Measurements from ENCODE around the gene C9orf152. TPM values are rescaled to one million over a fixed set of nuclear protein-coding genes. Genes with fewer than 3 reads are reported as not detected.
"Not testable (repeated sequence)": the region's sequence is repeated elsewhere in the genome, so short reads cannot be mapped to it uniquely, and the experiment has no call there.

C9orf152 gene
- total RNA-seq, 2 experiments from 2014 or later = not detected

DNA sequence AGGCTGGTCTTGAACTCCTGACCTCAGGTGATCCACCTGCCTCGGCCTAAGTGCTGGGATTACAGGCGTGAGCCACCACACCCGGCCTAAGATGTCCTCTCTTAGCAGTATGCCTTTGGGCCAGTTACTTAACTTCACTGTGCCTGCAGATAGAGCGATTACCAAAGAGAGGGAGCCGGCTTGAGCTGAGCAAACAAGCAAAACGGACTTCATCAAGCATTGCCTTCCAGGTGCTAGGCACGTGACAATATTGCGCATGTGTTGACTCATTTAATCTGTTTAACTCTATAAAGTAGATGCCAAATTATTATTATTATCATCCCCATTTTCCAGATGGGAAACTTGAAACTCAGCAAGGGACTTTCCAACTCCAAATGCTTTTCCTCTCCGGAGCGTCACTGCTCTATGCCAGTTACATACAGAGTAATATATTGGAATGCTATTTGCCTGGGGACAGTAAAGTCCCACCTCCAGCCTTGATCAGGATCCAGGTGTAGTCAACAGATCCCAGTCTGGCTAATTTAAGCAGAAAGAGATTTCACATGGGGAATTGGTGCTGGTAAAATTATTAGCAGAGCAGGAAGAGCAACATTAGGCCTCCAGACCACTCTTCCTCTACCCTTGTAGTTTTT, 5.6 kb upstream of the C9orf152 start:
- Mint-ChIP-seq H3K9me3 (no peaks in the 10 kb centered on the region), H3K4me3 (no peak overlapping the region), H3K4me1 (ENCODE audit: low read depth) (no peaks in the 10 kb centered on the region), H3K27me3 (peaks cover 4% of the 10 kb centered on the region), H3K36me3 (no peaks in the 10 kb centered on the region), H3K27ac (no peak overlapping the region)
- ChIA-PET POLR2A (no interaction called here), CTCF (interaction anchor here (1.0 to 1.2 kb wide), 2 partner anchors 30 to 332 kb away, joined by 4 to 5 read pairs; no protein-coding TSS in a partner anchor)
- DNase-seq = no peak
- intact Hi-C loops (cut with micrococcal nuclease) = no loop called here

- DNase-seq = no peak
- no peaks in the 10 kb centered on the region for H3K36me3 Mint-ChIP-seq
- H3K9me3 Mint-ChIP-seq = no peaks in the 10 kb centered on the region
- H3K4me1 Mint-ChIP-seq (ENCODE audit: low read depth) = no peaks in the 10 kb centered on the region
- intact Hi-C loops (cut with micrococcal nuclease) = no loop called here
- H3K27me3 Mint-ChIP-seq = peaks cover 11% of the 10 kb centered on the region
- H3K4me3 Mint-ChIP-seq = no peak overlapping the region
- ChIA-PET CTCF (interaction anchor here (0.7 kb wide), 1 partner anchor 24 kb away, joined by 3 read pairs; no protein-coding TSS in a partner anchor), POLR2A (no interaction called here)
- no peak overlapping the region for H3K27ac Mint-ChIP-seq
Observed at GRCh38 chr9:110207071-110207641, 803 bp downstream of the C9orf152 start.

- intact Hi-C loops (cut with micrococcal nuclease) = no loop called here
- Mint-ChIP-seq H3K27me3 (peaks cover 12% of the 10 kb centered on the region), H3K9me3 (no peaks in the 10 kb centered on the region), H3K27ac (no peak overlapping the region), H3K4me3 (no peak overlapping the region), H3K36me3 (no peaks in the 10 kb centered on the region), H3K4me1 (ENCODE audit: low read depth) (no peaks in the 10 kb centered on the region)
- no peak for DNase-seq
- ChIA-PET POLR2A (no interaction called here), CTCF (no interaction called here)
Observed at GRCh38 chr9:110206389-110206788, 1.6 kb downstream of the C9orf152 start.

DNA sequence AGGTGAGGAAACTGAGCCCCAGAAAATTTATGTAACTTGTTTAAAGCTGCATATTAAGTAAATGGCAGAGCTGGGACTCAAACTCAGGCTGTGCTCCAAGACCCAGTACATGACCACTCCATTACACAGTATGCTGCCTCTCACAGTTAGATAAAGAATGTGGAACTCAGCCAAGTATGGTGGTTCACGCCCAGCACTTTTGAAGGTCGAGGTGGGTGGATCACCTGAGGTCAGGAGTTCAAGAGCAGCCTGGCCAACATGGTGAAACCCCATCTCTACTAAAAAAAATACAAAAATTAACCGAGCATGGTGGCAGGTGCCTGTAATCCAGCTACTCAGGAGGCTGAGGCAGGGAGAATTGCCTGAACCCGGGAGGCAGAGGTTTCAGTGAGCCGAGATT, 2.3 kb downstream of the C9orf152 start:
- H3K4me1 Mint-ChIP-seq (ENCODE audit: low read depth); H3K9me3 Mint-ChIP-seq; POLR2A ChIA-PET; H3K36me3 Mint-ChIP-seq; H3K27ac Mint-ChIP-seq; DNase-seq; intact Hi-C loops (cut with micrococcal nuclease); H3K4me3 Mint-ChIP-seq: not testable (repeated sequence)
- CTCF ChIA-PET = interaction anchor here (1.1 kb wide), 1 partner anchor 12 kb away, joined by 3 read pairs; no protein-coding TSS in a partner anchor
- peaks cover 10% of the 10 kb centered on the region for H3K27me3 Mint-ChIP-seq

DNA sequence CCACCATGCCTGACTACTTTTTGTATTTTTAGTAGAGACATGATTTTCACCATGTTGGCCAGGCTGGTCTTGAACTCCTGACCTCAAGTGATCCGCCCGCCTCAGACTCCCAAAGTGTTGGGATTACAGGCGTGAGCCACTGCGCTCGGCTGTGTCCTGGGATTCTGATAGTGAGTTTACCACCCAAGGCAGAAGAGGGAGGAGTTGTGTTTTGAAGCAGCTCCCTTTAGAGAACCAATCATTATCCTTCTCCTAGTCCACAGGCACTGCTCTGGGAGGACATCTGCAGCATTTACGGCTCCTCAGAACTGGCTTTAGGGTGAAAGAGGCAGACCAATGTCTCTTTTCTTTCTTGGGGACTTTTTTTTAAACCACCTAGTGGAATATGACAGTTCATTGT, 5.7 kb downstream of the C9orf152 start:
- H3K27ac Mint-ChIP-seq = no peak overlapping the region
- CTCF ChIA-PET = no interaction called here

DNA sequence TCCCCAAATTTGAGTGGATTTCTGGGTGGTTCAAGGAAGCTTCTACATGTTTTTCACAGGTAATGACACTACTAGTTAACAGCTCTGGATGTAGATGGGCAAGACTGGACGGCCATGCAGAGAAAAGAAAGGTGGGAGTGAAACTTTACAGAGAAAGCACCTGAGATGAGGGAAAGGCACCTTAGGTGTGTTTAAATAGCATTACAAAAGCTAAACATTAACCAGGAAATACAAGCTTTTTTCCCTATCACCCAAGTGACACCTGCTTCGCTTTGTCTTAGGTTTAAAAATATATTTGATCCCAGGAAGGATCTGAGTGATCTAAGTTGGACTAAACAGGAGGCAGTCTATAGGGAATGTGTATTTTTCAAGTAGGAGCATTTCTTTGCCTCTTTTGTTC, 8.3 kb downstream of the C9orf152 start:
- H3K27ac Mint-ChIP-seq = no peak overlapping the region
- peaks cover 4% of the 10 kb centered on the region for H3K27me3 Mint-ChIP-seq
- DNase-seq = no peak
- no peak overlapping the region for H3K4me3 Mint-ChIP-seq
- ChIA-PET CTCF (interaction anchor here (1.3 to 2.8 kb wide), 2 partner anchors 15 to 18 kb away, joined by 4 to 9 read pairs; no protein-coding TSS in a partner anchor), POLR2A (no interaction called here)
- no peaks in the 10 kb centered on the region for H3K36me3 Mint-ChIP-seq
- H3K4me1 Mint-ChIP-seq (ENCODE audit: low read depth) = no peaks in the 10 kb centered on the region
- no peaks in the 10 kb centered on the region for H3K9me3 Mint-ChIP-seq
- intact Hi-C loops (cut with micrococcal nuclease) = no loop called here

More for the DNA sequence above, 5.7 kb downstream of the C9orf152 start:
- intact Hi-C loops (cut with micrococcal nuclease) = no loop called here
- Mint-ChIP-seq H3K4me3 (no peak overlapping the region), H3K4me1 (ENCODE audit: low read depth) (no peaks in the 10 kb centered on the region), H3K36me3 (no peaks in the 10 kb centered on the region), H3K9me3 (no peaks in the 10 kb centered on the region), H3K27me3 (peaks cover 7% of the 10 kb centered on the region)
- POLR2A ChIA-PET = no interaction called here
- no peak for DNase-seq

GRCh38 chr9:110198357-110198756, 9.6 kb downstream of the C9orf152 start:
- CTCF ChIA-PET = interaction anchor here (1.1 kb wide), 1 partner anchor 15 kb away, joined by 5 read pairs; no protein-coding TSS in a partner anchor
- no peaks in the 10 kb centered on the region for H3K9me3 Mint-ChIP-seq

GRCh38 chr9:110197330-110198187, 10.4 kb downstream of the C9orf152 start:
- DNase-seq = no peak
- intact Hi-C loops (cut with micrococcal nuclease) = no loop called here
- no peaks in the 10 kb centered on the region for H3K9me3 Mint-ChIP-seq
- no peak overlapping the region for H3K4me3 Mint-ChIP-seq
- peaks cover 2% of the 10 kb centered on the region for H3K27me3 Mint-ChIP-seq
- no peak overlapping the region for H3K27ac Mint-ChIP-seq
- ChIA-PET POLR2A (no interaction called here), CTCF (interaction anchor here (1.1 kb wide), 1 partner anchor 14 kb away, joined by 5 read pairs; no protein-coding TSS in a partner anchor)
- H3K4me1 Mint-ChIP-seq (ENCODE audit: low read depth) = no peaks in the 10 kb centered on the region
- no peaks in the 10 kb centered on the region for H3K36me3 Mint-ChIP-seq

More at GRCh38 chr9:110198357-110198756, 9.6 kb downstream of the C9orf152 start:
- POLR2A ChIA-PET = no interaction called here
- H3K4me1 Mint-ChIP-seq (ENCODE audit: low read depth) = no peaks in the 10 kb centered on the region
- no peak overlapping the region for H3K27ac Mint-ChIP-seq
- H3K4me3 Mint-ChIP-seq = no peak overlapping the region
- H3K27me3 Mint-ChIP-seq = peaks cover 3% of the 10 kb centered on the region
- H3K36me3 Mint-ChIP-seq = no peaks in the 10 kb centered on the region
- intact Hi-C loops (cut with micrococcal nuclease) = no loop called here
- no peak for DNase-seq

DNA sequence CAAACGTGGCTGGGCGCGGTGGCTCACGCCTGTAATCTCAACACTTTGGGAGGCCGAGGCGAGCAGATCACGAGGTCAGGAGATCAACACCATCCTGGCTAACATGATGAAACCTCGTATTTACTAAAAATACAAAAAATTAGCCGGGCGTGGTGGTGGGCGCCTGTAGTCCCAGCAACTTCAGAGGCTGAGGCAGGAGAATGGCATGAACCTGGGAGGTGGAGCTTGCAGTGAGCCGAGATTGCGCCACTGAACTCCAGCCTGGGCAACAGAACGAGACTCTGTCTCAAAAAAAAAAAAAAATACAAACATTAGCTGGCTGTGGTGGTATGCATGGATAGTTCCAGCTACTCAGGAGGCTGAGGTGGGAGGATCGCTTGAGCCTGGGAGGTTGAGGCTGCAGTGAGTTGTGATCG, 11.9 kb downstream of the C9orf152 start:
- DNase-seq; intact Hi-C loops (cut with micrococcal nuclease); CTCF ChIA-PET; H3K4me1 Mint-ChIP-seq (ENCODE audit: low read depth); H3K36me3 Mint-ChIP-seq; H3K27me3 Mint-ChIP-seq; H3K27ac Mint-ChIP-seq; H3K4me3 Mint-ChIP-seq; POLR2A ChIA-PET; H3K9me3 Mint-ChIP-seq: not testable (repeated sequence)

- CTCF ChIA-PET = interaction anchor here (1.1 to 1.3 kb wide), 2 partner anchors 25 to 289 kb away, joined by 4 to 5 read pairs; no protein-coding TSS in a partner anchor
- intact Hi-C loops (cut with micrococcal nuclease) = no loop called here
- H3K4me1 Mint-ChIP-seq (ENCODE audit: low read depth) = no peaks in the 10 kb centered on the region
- no peaks in the 10 kb centered on the region for H3K9me3 Mint-ChIP-seq
- POLR2A ChIA-PET = no interaction called here
- DNase-seq = no peak
- no peaks in the 10 kb centered on the region for H3K27me3 Mint-ChIP-seq
- H3K27ac Mint-ChIP-seq = no peak overlapping the region
- H3K4me3 Mint-ChIP-seq = no peak overlapping the region
- no peaks in the 10 kb centered on the region for H3K36me3 Mint-ChIP-seq
Observed at GRCh38 chr9:110192531-110193261, 15.3 kb downstream of the C9orf152 start.

DNA sequence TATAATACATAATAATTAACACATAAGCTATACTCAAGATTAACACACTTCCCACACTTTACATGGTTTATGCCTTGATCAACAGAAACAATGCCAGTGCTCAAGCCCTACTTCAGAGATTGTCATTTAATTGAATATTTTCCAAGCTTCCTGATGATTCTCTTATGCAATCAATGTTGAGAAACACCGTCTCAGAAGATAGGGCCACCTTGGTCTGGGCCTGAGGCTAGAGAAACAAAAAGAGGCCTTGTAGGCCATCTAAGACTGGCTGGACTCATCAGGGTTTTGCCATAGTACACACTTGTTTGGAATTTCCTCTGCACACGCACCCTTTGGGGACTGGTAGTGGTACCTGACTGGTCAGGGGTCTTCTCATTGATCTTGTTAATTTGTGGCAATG, 16.3 kb downstream of the C9orf152 start:
- Mint-ChIP-seq H3K4me1 (ENCODE audit: low read depth) (no peaks in the 10 kb centered on the region), H3K27ac (no peak overlapping the region), H3K4me3 (no peak overlapping the region), H3K27me3 (no peaks in the 10 kb centered on the region), H3K9me3 (no peaks in the 10 kb centered on the region), H3K36me3 (no peaks in the 10 kb centered on the region)
- DNase-seq = no peak
- CTCF ChIA-PET = no interaction called here
- POLR2A ChIA-PET = no interaction called here
- intact Hi-C loops (cut with micrococcal nuclease) = no loop called here

Data from activated CD4-positive, alpha-beta memory T cell treated with anti-CD3 and anti-CD28 coated beads for 36 hours (primary cell).